AG04449 (cell line): Measurements from ENCODE around the gene PFKL.

Source experiments
- CTCF ChIA-PET: fragments of 350-600 bp; formaldehyde crosslinking; extraction: SDS; loops from one replicate; lab custom pipeline; 2021; ENCODE audit warnings: antibody characterized with exemption; lab: Yijun Ruan, JAX
- POLR2A ChIA-PET: fragments of 400-600, 350-600 bp; formaldehyde crosslinking; extraction: SDS; loops from one replicate; lab custom pipeline; 2020; ENCODE audit warnings: antibody characterized with exemption, inconsistent platforms; lab: Yijun Ruan, JAX
- DNase-seq: peaks from one replicate; pipeline ENCODE4 v3.0.0-alpha.2; 2010; ENCODE audit warnings: low read depth, low spot score
- H3K4me3 ChIP-seq: 2 replicates; pipeline ENCODE4 v1.5.1; 2011; ENCODE audit warnings: low read depth, mild to moderate bottlenecking, control low read depth, low read length
- CTCF ChIP-seq: IDR thresholded peaks from one replicate; pipeline ENCODE4 v1.5.1; 2011; ENCODE audit warnings: mild to moderate bottlenecking, moderate library complexity, low read length, control low read depth, inconsistent platforms; ENCODE audit not compliant: insufficient read depth; ENCODE audit errors: missing control alignments

Gene PFKL

GRCh38 chr21:44375281-44375651 lies 75.4 kb downstream of the PFKL start:
- ChIA-PET POLR2A (no interaction called here), CTCF (no interaction called here)

GRCh38 chr21:44375761-44376241 lies 75.9 kb downstream of the PFKL start:
- no peak for TF ChIP-seq CTCF
- ChIA-PET CTCF (no interaction called here), POLR2A (no interaction called here)
- DNase-seq: no peak
- H3K4me3 ChIP-seq: no peak overlapping the region

More at GRCh38 chr21:44375281-44375651, 75.4 kb downstream of the PFKL start:
- no peak for DNase-seq
- H3K4me3 ChIP-seq: no peak overlapping the region
- TF ChIP-seq CTCF: no peak

DNA sequence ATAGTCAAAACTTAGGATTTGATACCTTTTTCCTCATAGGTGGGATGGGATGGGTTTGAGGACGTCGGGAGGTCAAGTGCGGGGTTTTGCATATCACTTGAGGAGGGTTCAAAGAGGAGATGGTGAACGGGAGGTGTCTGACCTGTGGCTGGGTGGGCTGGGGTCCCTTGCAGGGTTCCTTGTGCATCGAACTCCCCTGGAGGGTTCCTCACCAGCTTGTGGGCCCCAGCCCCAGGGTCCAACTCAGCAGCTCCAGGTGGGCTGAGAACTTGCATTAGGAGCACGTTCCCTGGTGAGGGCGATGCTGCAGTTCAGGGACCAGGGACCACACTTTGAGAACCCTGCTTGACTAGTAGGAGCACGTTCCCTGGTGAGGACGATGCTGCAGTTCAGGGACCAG lies 76.8 kb downstream of the PFKL start:
- H3K4me3 ChIP-seq: no peak overlapping the region
- no peak for TF ChIP-seq CTCF
- ChIA-PET POLR2A (no interaction called here), CTCF (no interaction called here)
- DNase-seq: no peak
